Caco-2 (cell line): Measurements from ENCODE around the gene REEP6. TPM values are rescaled to one million over a fixed set of nuclear protein-coding genes. Genes with fewer than 3 reads are reported as not detected.

ENCODE experiments used
- BruUV-seq: library from RNA; stranded (reverse); fragments of 400-500 nt; replicated peaks from 2 replicates; lab custom pipeline; 2021; lab: Mats Ljungman, UMichigan
- CTCF ChIA-PET: fragments of 300-600 bp; sonication (Branson Sonifier 250); formaldehyde crosslinking; loops from one replicate; lab custom pipeline; 2022; ENCODE audit warnings: antibody characterized with exemption; lab: Charles Lee
- POLR2A ChIA-PET: fragments of 300-600 bp; sonication (Branson Sonifier 250); formaldehyde crosslinking; loops from one replicate; lab custom pipeline; 2022; ENCODE audit warnings: antibody characterized with exemption; lab: Charles Lee
- DNase-seq, 2 experiments: peaks; one replicate each; pipeline versions ENCODE4 v3.0.0 to v3.0.0-alpha.2; 2020 to 2022
- H3K27me3 ChIP-seq: replicated peaks from 2 replicates; pipeline ENCODE4 v1.6.0; 2011; ENCODE audit warnings: low read length; ENCODE audit not compliant: control insufficient read depth, insufficient read depth
- H3K36me3 ChIP-seq: 2 replicates; pipeline ENCODE4 v1.5.1; 2011; ENCODE audit warnings: low read length; ENCODE audit not compliant: control insufficient read depth, insufficient read depth
- H3K4me1 ChIP-seq: fragments of 250-450 bp; sonication (Bioruptor Pico); 2 replicates; pipeline ENCODE4 v1.5.1; 2020; ENCODE audit warnings: mild to moderate bottlenecking
- H3K4me3 ChIP-seq: 2 replicates; pipeline ENCODE4 v1.5.1; 2011; ENCODE audit warnings: low read depth, mild to moderate bottlenecking, control low read depth, low read length
- H3K9me3 ChIP-seq: fragments of 250-450 bp; sonication (Bioruptor Pico); 2 replicates; pipeline ENCODE4 v1.5.1; 2020; ENCODE audit warnings: mild to moderate bottlenecking, moderate library complexity
- H3K27ac Mint-ChIP-seq: one replicate; pipeline ENCODE4 v1.8.0; 2022; ENCODE audit warnings: mixed read lengths; ENCODE audit not compliant: unreplicated experiment
- H3K27me3 Mint-ChIP-seq: one replicate; pipeline ENCODE4 v1.8.0; 2022; ENCODE audit warnings: mixed read lengths; ENCODE audit not compliant: insufficient read depth, unreplicated experiment
- H3K36me3 Mint-ChIP-seq: one replicate; pipeline ENCODE4 v1.8.0; 2022; ENCODE audit warnings: mild to moderate bottlenecking, mixed read lengths; ENCODE audit not compliant: insufficient read depth, unreplicated experiment
- H3K4me1 Mint-ChIP-seq: one replicate; pipeline ENCODE4 v1.8.0; 2022; ENCODE audit warnings: low read depth, mixed read lengths; ENCODE audit not compliant: unreplicated experiment
- H3K4me3 Mint-ChIP-seq: one replicate; pipeline ENCODE4 v1.8.0; 2022; ENCODE audit warnings: mild to moderate bottlenecking, moderate library complexity, mixed read lengths; ENCODE audit not compliant: unreplicated experiment
- H3K9me3 Mint-ChIP-seq: one replicate; pipeline ENCODE4 v1.8.0; 2022; ENCODE audit warnings: mixed read lengths; ENCODE audit not compliant: unreplicated experiment
- CTCF ChIP-seq, 2 experiments: fragments of 200-600 bp in 1 of 2; IDR thresholded peaks; 1 replicate in 1 of 2; 2 replicates in 1 of 2; pipeline versions ENCODE4 v1.5.1 to v1.8.0; 2011 to 2022; ENCODE audit warnings: antibody characterized with exemption in 1 of 2, control low read depth in 1 of 2, inconsistent platforms in 1 of 2, low read depth in 1 of 2, low read length in 1 of 2, mild to moderate bottlenecking in 1 of 2, moderate library complexity in 1 of 2; ENCODE audit not compliant: insufficient read depth in 1 of 2, severe bottlenecking in 1 of 2, unreplicated experiment in 1 of 2
- intact Hi-C: fragments of 100-400 bp; cut with micrococcal nuclease; formaldehyde crosslinking; loops from one replicate; pipeline ENCODE4 v1.10.0; 2022; ENCODE audit not compliant: unreplicated experiment
- total RNA-seq: library from RNA; stranded (reverse); gene quantifications from 2 replicates; pipeline ENCODE4 v1.2.3, GENCODE V29; 2022

The REEP6 gene
- total RNA-seq, 1 experiment from 2014 or later: 50.2 TPM

GRCh38 chr19:1494115-1494815 is 3.3 kb downstream of the REEP6 start:
- BruUV-seq: no TSS peak

GRCh38 chr19:1495051-1495798 is 4.2 kb downstream of the REEP6 start:
- H3K4me1 ChIP-seq: peaks cover 49% of the 10 kb centered on the region
- Mint-ChIP-seq H3K9me3 (no peaks in the 10 kb centered on the region), H3K4me1 (peaks cover 21% of the 10 kb centered on the region), H3K27me3 (no peaks in the 10 kb centered on the region), H3K36me3 (peaks cover 26% of the 10 kb centered on the region), H3K4me3 (no peak overlapping the region), H3K27ac (no peak overlapping the region)
- no peak for DNase-seq
- ChIA-PET CTCF (no interaction called here), POLR2A (no interaction called here)
- H3K4me3 ChIP-seq: no peak overlapping the region
- BruUV-seq: no TSS peak
- no peak for TF ChIP-seq CTCF (IDR thresholded peaks at IDR 0.05; ENCODE audit: insufficient read depth in 1 of 2, low read depth in 1 of 2, low read length in 1 of 2, severe bottlenecking in 1 of 2, unreplicated experiment in 1 of 2)
- H3K9me3 ChIP-seq: peaks cover 5% of the 10 kb centered on the region; the same call in 1 of the 2 replicates
- H3K27me3 ChIP-seq: no peaks in the 10 kb centered on the region
- no peaks in the 10 kb centered on the region; the same call in none of the 2 replicates for H3K36me3 ChIP-seq
- intact Hi-C loops: no loop called here

More at GRCh38 chr19:1494115-1494815, 3.3 kb downstream of the REEP6 start:
- Mint-ChIP-seq H3K4me3 (no peak overlapping the region), H3K36me3 (peaks cover 19% of the 10 kb centered on the region), H3K4me1 (peaks cover 21% of the 10 kb centered on the region), H3K27ac (no peak overlapping the region), H3K9me3 (no peaks in the 10 kb centered on the region), H3K27me3 (no peaks in the 10 kb centered on the region)
- intact Hi-C loops: no loop called here
- H3K36me3 ChIP-seq: no peaks in the 10 kb centered on the region; the same call in none of the 2 replicates
- peaks cover 56% of the 10 kb centered on the region for H3K4me1 ChIP-seq
- POLR2A ChIA-PET: no interaction called here
- no peak for TF ChIP-seq CTCF (IDR thresholded peaks at IDR 0.05; ENCODE audit: insufficient read depth in 1 of 2, low read depth in 1 of 2, low read length in 1 of 2, severe bottlenecking in 1 of 2, unreplicated experiment in 1 of 2)
- no peak overlapping the region for H3K4me3 ChIP-seq
- H3K27me3 ChIP-seq: no peaks in the 10 kb centered on the region
- no peak for DNase-seq
- no peaks in the 10 kb centered on the region for H3K9me3 ChIP-seq
- CTCF ChIA-PET: no interaction called here

GRCh38 chr19:1495799-1496713 is 5.1 kb downstream of the REEP6 start:
- ChIA-PET CTCF (no interaction called here), POLR2A (no interaction called here)
- Histone ChIP-seq H3K36me3 (no peaks in the 10 kb centered on the region; the same call in none of the 2 replicates), H3K4me1 (peaks cover 52% of the 10 kb centered on the region), H3K9me3 (peaks cover 6% of the 10 kb centered on the region; the same call in 1 of the 2 replicates), H3K4me3 (no peak overlapping the region), H3K27me3 (no peaks in the 10 kb centered on the region)
- no peaks in the 10 kb centered on the region for H3K9me3 Mint-ChIP-seq
- TF ChIP-seq CTCF (IDR thresholded peaks at IDR 0.05; ENCODE audit: insufficient read depth in 1 of 2, low read depth in 1 of 2, low read length in 1 of 2, severe bottlenecking in 1 of 2, unreplicated experiment in 1 of 2): no peak
- intact Hi-C loops: no loop called here
- no peak overlapping the region for H3K4me3 Mint-ChIP-seq
- no peak overlapping the region for H3K27ac Mint-ChIP-seq
- no TSS peak for BruUV-seq
- no peak for DNase-seq
- H3K27me3 Mint-ChIP-seq: no peaks in the 10 kb centered on the region
- peaks cover 21% of the 10 kb centered on the region for H3K4me1 Mint-ChIP-seq
- H3K36me3 Mint-ChIP-seq: peaks cover 25% of the 10 kb centered on the region
